Spleen (tissue), 7 donors: ENCODE results near the gene SPANXA1.

Experiments used
- POLR2A ChIP-seq, 3 donors: fragments of 450-650 bp; IDR thresholded peaks; one replicate each; pipeline ENCODE4 v1.5.1; 2017; ENCODE audit warnings: antibody characterized with exemption in 3 of 3, mild to moderate bottlenecking in 1 of 3
- POLR2AphosphoS5 ChIP-seq, 3 donors: sonication (generic); formaldehyde crosslinking; IDR thresholded peaks; one replicate each; pipeline ENCODE4 v1.5.1; 2017; ENCODE audit warnings: antibody characterized with exemption in 3 of 3
- TF ChIP-seq, protein P1 (sequence below), 11 experiments: fragments of 200-600 bp in 7 of 11; fragments of 450-650 bp in 4 of 11; sonication (generic) in 4 of 11; IDR thresholded peaks in 8 of 11; conservative IDR thresholded peaks in 3 of 11; 1 replicate in 7 of 11; 2 replicates in 4 of 11; pipeline versions ENCODE4 v1.4.0 to v1.8.0; 2016 to 2021; ENCODE audit warnings: antibody characterized with exemption in 11 of 11, inconsistent platforms in 4 of 11, mild to moderate bottlenecking in 1 of 11
- donor health status: DM: no; HTN: no; CAD: no; lungs with moderate emphysema.
- donor health status: DM: no; HTN: no; CAD: no.
- donor health status: DM: no; HTN: no; CAD: no.

DNA sequence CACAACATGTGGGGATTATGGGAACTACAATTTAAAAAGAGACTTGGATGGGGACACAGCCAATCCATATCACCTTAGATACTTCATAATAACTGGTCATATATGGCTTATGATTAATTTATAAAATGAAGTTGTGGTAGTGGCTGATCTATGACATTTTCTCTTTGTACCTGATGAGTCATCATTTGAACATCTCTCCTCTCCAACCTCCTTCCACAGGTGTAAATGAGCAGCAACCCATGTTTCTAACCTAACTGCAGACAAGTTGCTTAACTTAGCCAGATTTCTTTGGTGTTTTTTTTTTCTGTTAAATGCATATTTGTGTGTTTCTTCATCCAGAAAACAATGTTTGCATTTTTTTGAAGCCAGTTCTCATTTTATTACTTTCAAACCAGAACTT, 47.6 kb upstream of the SPANXA1 start:
- TF ChIP-seq, protein P1, sequence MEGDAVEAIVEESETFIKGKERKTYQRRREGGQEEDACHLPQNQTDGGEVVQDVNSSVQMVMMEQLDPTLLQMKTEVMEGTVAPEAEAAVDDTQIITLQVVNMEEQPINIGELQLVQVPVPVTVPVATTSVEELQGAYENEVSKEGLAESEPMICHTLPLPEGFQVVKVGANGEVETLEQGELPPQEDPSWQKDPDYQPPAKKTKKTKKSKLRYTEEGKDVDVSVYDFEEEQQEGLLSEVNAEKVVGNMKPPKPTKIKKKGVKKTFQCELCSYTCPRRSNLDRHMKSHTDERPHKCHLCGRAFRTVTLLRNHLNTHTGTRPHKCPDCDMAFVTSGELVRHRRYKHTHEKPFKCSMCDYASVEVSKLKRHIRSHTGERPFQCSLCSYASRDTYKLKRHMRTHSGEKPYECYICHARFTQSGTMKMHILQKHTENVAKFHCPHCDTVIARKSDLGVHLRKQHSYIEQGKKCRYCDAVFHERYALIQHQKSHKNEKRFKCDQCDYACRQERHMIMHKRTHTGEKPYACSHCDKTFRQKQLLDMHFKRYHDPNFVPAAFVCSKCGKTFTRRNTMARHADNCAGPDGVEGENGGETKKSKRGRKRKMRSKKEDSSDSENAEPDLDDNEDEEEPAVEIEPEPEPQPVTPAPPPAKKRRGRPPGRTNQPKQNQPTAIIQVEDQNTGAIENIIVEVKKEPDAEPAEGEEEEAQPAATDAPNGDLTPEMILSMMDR (IDR thresholded peaks at IDR 0.05 in 8 of 11, conservative IDR thresholded peaks at IDR 0.05 in 3 of 11): no peak
- TF ChIP-seq POLR2AphosphoS5 (IDR thresholded peaks at IDR 0.05): no peak
- TF ChIP-seq POLR2A (IDR thresholded peaks at IDR 0.05): no peak
